GM20000 (cell line): ENCODE measurements around the gene SERTAD3.
"Not testable (repeated sequence)": the region's sequence is repeated elsewhere in the genome, so short reads cannot be mapped to it uniquely, and the experiment has no call there.

ENCODE experiments used
- DNase-seq: peaks from one replicate; pipeline ENCODE4 v3.0.0; 2012; ENCODE audit warnings: low spot score
- CTCF ChIP-seq: IDR thresholded peaks from 2 replicates; pipeline ENCODE4 v1.5.1; 2012; ENCODE audit warnings: mild to moderate bottlenecking, control low read depth; ENCODE audit errors: extremely low read depth, missing control alignments

The SERTAD3 gene

GRCh38 chr19:40457048-40457447, 12.9 kb upstream of the SERTAD3 start:
- TF ChIP-seq CTCF: no peak
- no peak for DNase-seq

- DNase-seq: not testable (repeated sequence)
Observed at GRCh38 chr19:40453943-40454342, 9.8 kb upstream of the SERTAD3 start.

GRCh38 chr19:40453151-40453735, 9.1 kb upstream of the SERTAD3 start:
- no peak for TF ChIP-seq CTCF
- no peak for DNase-seq

- no peak for DNase-seq
- no peak for TF ChIP-seq CTCF
Observed at GRCh38 chr19:40452016-40452415, 7.9 kb upstream of the SERTAD3 start.

- TF ChIP-seq CTCF: no peak
- DNase-seq: no peak
Observed at GRCh38 chr19:40450664-40451063, 6.5 kb upstream of the SERTAD3 start.

GRCh38 chr19:40449506-40449905, 5.4 kb upstream of the SERTAD3 start:
- TF ChIP-seq CTCF: no peak
- DNase-seq: no peak

- no peak for DNase-seq
Observed at GRCh38 chr19:40446263-40446784, 2.2 kb upstream of the SERTAD3 start.

More at GRCh38 chr19:40446263-40446784, 2.2 kb upstream of the SERTAD3 start:
- no peak for TF ChIP-seq CTCF
